Loucy (cell line): ENCODE measurements around the gene CREG2.

ENCODE experiments used
- CTCF ChIP-seq: fragments of 200-600 bp; sonication (generic); conservative IDR thresholded peaks from 2 replicates; pipeline ENCODE4 v1.5.1; 2014; ENCODE audit warnings: mild to moderate bottlenecking, antibody characterized with exemption, low read length
- EZH2phosphoT487 ChIP-seq: fragments of 200-600 bp; IDR thresholded peaks from 2 replicates; pipeline ENCODE4 v1.6.1; 2018; ENCODE audit warnings: antibody characterized with exemption, mild to moderate bottlenecking, moderate library complexity, borderline replicate concordance

GRCh38 chr2:101300164-101300563, 87.1 kb downstream of the CREG2 start:
- TF ChIP-seq CTCF (no peak), EZH2phosphoT487 (no peak)
